Vagina (tissue), 2 donors: ENCODE results near the gene FAM181A. TPM values are rescaled to one million over a fixed set of nuclear protein-coding genes. Genes with fewer than 3 reads are reported as not detected.

Source experiments
- DNase-seq, 2 donors: peaks; one replicate each; pipeline ENCODE4 v3.0.0-alpha.2; 2017; ENCODE audit errors: extremely low spot score in 2 of 2
- H3K27ac ChIP-seq: fragments of 200-600 bp; sonication (generic); one replicate; pipeline ENCODE4 v1.5.1; 2019
- H3K27me3 ChIP-seq: fragments of 200-600 bp; sonication (generic); one replicate; pipeline ENCODE4 v1.5.1; 2019
- H3K36me3 ChIP-seq, 2 donors: fragments of 200-600 bp; sonication (generic); one replicate each; pipeline ENCODE4 v1.5.1; 2017 to 2019
- H3K4me1 ChIP-seq: fragments of 200-600 bp; sonication (generic); one replicate; pipeline ENCODE4 v1.5.1; 2019
- H3K4me3 ChIP-seq, 2 donors: fragments of 200-600 bp; sonication (generic); 1 replicate in 1 of 2; 2 replicates in 1 of 2; pipeline ENCODE4 v1.5.1; 2016 to 2019
- H3K9me3 ChIP-seq: fragments of 200-600 bp; sonication (generic); one replicate; pipeline ENCODE4 v1.5.1; 2019
- POLR2A ChIP-seq, 2 donors: fragments of 450-650 bp; IDR thresholded peaks; one replicate each; pipeline ENCODE4 v1.6.1; 2017; ENCODE audit warnings: antibody characterized with exemption in 2 of 2, mild to moderate bottlenecking in 2 of 2, moderate library complexity in 2 of 2
- POLR2AphosphoS5 ChIP-seq, 2 donors: sonication (generic); formaldehyde crosslinking; IDR thresholded peaks; one replicate each; pipeline ENCODE4 v1.9.0; 2017; ENCODE audit warnings: antibody characterized with exemption in 2 of 2, mild to moderate bottlenecking in 2 of 2, low read depth in 1 of 2; ENCODE audit not compliant: insufficient read depth in 1 of 2
- intact Hi-C: fragments of 100-400 bp; cut with DNase I; formaldehyde crosslinking; loops from one replicate; pipeline ENCODE4 v1.15.1; 2023
- total RNA-seq: library from RNA; depleted of rRNA; stranded (reverse); fragments of >200 nt; gene quantifications from one replicate; pipeline ENCODE4 v1.2.3, GENCODE V29; 2016
- TF ChIP-seq, protein P1 (sequence below), 3 experiments: fragments of 450-650 bp in 2 of 3; fragments of 200-600 bp in 1 of 3; sonication (generic) in 1 of 3; IDR thresholded peaks; one replicate each; pipeline ENCODE4 v1.5.1; 2017 to 2019; ENCODE audit warnings: antibody characterized with exemption in 3 of 3, mild to moderate bottlenecking in 2 of 3, moderate library complexity in 2 of 3

FAM181A gene
- total RNA-seq, 1 donor from 2014 or later = not detected

DNA sequence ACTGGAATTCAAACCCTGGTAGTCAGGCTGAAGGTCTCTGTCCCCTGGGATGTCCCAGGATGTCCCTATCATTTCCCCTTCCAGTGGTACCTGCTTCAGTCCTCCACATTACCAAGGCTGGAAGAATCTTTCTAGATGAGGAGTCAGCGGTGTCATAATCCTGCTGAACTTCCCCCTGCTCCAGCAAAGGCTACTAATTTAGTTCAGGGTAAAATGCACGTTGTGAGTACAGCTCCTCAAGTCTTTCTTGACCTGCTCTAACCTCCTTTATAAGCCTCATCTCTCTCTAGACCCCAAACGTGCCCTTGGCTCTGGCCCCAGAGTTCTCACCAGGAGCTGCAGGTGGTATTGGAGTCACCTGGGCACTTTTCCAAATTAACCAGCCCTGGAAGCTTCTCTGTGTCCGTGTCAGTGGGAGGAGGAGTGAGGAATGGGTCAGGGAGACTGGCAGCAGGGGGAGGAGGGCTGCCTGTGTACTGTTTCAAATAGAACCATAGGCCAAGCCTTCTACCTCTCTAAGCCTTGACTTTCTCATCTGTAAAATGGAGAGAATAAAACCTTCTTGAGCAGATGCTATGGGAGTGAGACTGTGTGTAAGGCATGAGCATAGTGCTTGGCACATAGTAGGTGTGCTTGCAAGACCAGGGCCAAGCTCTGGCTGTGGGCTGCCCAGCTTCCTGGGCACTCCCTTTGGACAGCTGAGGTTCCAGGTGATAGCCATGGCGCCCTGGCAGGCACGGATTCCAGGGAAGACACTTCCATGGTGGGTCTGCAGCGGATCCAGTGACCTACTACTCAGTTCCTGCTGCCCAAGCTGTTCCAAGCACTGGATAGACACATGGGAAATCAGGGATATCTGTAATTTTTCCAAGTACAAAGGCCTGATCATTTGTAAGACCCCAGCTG lies 24.7 kb downstream of the FAM181A start:
- Histone ChIP-seq H3K27ac (no peak overlapping the region), H3K36me3 (no peaks in the 10 kb centered on the region), H3K9me3 (no peaks in the 10 kb centered on the region), H3K4me3 (no peak overlapping the region), H3K27me3 (no peaks in the 10 kb centered on the region), H3K4me1 (no peaks in the 10 kb centered on the region)
- DNase-seq = no peak
- intact Hi-C loops = no loop called here
- TF ChIP-seq, protein P1, sequence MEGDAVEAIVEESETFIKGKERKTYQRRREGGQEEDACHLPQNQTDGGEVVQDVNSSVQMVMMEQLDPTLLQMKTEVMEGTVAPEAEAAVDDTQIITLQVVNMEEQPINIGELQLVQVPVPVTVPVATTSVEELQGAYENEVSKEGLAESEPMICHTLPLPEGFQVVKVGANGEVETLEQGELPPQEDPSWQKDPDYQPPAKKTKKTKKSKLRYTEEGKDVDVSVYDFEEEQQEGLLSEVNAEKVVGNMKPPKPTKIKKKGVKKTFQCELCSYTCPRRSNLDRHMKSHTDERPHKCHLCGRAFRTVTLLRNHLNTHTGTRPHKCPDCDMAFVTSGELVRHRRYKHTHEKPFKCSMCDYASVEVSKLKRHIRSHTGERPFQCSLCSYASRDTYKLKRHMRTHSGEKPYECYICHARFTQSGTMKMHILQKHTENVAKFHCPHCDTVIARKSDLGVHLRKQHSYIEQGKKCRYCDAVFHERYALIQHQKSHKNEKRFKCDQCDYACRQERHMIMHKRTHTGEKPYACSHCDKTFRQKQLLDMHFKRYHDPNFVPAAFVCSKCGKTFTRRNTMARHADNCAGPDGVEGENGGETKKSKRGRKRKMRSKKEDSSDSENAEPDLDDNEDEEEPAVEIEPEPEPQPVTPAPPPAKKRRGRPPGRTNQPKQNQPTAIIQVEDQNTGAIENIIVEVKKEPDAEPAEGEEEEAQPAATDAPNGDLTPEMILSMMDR (IDR thresholded peaks at IDR 0.05) = no peak
- no peak for TF ChIP-seq POLR2A (IDR thresholded peaks at IDR 0.05)
- no peak for TF ChIP-seq POLR2AphosphoS5 (IDR thresholded peaks at IDR 0.05; ENCODE audit: insufficient read depth in 1 of 2, low read depth in 1 of 2)

DNA sequence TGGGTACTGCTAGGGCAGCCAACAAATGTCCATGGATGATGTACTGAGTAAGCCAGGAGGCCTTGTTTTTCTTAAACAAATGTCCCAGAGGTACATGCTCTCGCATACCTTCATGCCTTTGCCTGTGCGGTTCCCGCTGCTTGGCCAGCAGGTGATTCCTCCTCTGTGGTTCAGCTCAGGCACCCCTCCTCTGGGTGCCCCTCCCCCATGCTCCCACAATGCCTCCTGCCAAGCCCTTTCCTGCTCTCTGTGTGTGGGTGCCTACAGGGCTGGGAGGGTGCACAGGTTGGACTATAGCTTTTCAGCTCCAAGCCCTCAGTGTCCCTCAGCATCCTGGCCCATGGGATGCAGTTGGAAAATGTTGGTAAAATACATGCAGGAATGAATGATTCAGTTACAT lies 25.7 kb downstream of the FAM181A start:
- DNase-seq = no peak
- Histone ChIP-seq H3K36me3 (no peaks in the 10 kb centered on the region), H3K9me3 (no peaks in the 10 kb centered on the region), H3K27me3 (no peaks in the 10 kb centered on the region), H3K27ac (no peak overlapping the region), H3K4me3 (no peak overlapping the region), H3K4me1 (no peaks in the 10 kb centered on the region)
- intact Hi-C loops = no loop called here
- no peak for TF ChIP-seq POLR2A (IDR thresholded peaks at IDR 0.05)

DNA sequence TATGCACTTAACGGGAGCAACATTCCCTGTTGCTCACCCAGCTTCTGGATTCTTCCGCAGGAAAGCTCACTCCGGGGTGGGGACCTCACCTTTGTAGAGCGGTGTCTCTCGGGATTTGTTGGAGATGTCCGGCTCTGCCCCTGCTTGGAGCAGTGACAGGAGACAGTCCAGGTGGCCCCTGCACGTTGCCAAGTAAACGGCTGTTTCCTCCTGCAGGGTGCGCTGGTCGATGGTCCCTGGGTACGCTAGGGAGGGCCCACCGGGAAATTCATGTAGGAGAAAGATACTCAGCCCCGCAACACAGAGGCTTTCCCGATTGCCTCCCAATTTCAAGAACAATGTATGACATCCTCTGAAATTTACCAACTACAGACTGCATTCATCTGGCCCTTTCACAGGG lies 26.1 kb downstream of the FAM181A start:
- DNase-seq = no peak
- TF ChIP-seq POLR2AphosphoS5 (IDR thresholded peaks at IDR 0.05; ENCODE audit: insufficient read depth in 1 of 2, low read depth in 1 of 2) = no peak
- TF ChIP-seq POLR2A (IDR thresholded peaks at IDR 0.05) = no peak
- TF ChIP-seq, protein P1 (IDR thresholded peaks at IDR 0.05) = no peak
- no peak overlapping the region for H3K27ac ChIP-seq
- no peaks in the 10 kb centered on the region for H3K27me3 ChIP-seq
- H3K4me1 ChIP-seq = no peaks in the 10 kb centered on the region
- H3K9me3 ChIP-seq = no peaks in the 10 kb centered on the region
- no peak overlapping the region for H3K4me3 ChIP-seq
- intact Hi-C loops = no loop called here
- H3K36me3 ChIP-seq = no peaks in the 10 kb centered on the region

DNA sequence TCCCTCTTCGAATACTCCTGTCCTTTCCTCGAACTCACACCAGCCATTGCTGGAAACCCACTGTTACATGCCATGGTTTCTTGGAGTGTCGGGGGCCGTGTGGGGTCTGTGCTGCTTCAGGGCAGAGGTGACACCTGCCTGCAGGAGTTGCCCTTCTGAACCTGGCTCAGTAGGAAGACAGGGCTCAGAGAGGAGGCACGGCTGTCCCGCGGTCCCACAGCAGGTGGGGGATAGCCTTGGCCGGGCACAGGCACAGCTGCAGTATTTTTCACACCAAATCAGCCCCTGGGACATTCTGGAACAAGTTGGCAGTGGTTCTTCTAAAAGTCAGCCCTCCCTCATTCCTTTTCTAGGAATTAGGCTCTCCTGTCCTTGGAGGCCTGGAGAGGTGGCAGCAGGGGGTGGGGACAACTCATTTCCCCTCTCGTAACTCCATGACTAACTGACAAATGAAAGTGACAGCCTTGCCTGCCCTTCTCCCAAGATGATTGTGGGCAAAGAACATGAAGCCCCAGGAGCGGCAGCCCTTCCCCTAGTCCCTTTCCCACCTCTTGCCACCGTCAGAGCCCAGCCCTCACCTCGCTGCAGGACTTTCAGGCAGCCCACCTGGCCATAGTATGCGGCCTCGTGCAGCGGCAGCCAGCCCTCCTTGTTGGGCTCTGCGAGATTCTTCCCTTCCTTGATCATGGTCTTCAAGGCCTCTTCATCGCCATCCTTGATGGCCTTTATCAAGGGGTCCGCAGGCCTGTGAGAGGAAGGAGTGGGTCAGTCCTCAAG lies 26.8 kb downstream of the FAM181A start:
- DNase-seq = no peak
- Histone ChIP-seq H3K9me3 (no peaks in the 10 kb centered on the region), H3K4me1 (peaks cover 5% of the 10 kb centered on the region), H3K27ac (no peak overlapping the region), H3K36me3 (no peaks in the 10 kb centered on the region), H3K27me3 (no peaks in the 10 kb centered on the region), H3K4me3 (no peak overlapping the region)
- intact Hi-C loops = no loop called here
- TF ChIP-seq POLR2AphosphoS5 (IDR thresholded peaks at IDR 0.05; ENCODE audit: insufficient read depth in 1 of 2, low read depth in 1 of 2) = no peak
- TF ChIP-seq POLR2A (IDR thresholded peaks at IDR 0.05) = no peak
- TF ChIP-seq, protein P1 (IDR thresholded peaks at IDR 0.05) = no peak

DNA sequence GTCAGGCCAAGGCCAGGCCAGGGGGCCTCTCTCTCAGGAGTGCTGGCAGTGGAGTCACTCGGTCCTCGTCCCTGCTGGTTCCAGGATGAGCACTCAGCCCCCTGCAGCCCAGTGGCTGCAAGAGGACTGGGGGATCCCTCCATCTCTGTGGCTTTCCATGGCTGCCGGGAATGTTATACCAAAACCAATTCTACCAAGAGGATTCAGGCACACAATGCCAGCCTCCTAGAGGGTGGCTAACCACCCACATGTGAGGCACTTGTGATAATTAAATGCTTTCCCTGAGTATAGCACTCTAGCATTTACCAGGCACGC lies 27.3 kb downstream of the FAM181A start:
- Histone ChIP-seq H3K27me3 (no peaks in the 10 kb centered on the region), H3K36me3 (no peaks in the 10 kb centered on the region), H3K4me1 (peaks cover 10% of the 10 kb centered on the region), H3K27ac (no peak overlapping the region), H3K4me3 (no peak overlapping the region), H3K9me3 (no peaks in the 10 kb centered on the region)
- DNase-seq = no peak
- intact Hi-C loops = no loop called here
- TF ChIP-seq, protein P1 (IDR thresholded peaks at IDR 0.05) = no peak
- TF ChIP-seq POLR2A (IDR thresholded peaks at IDR 0.05) (no peak), POLR2AphosphoS5 (IDR thresholded peaks at IDR 0.05; ENCODE audit: insufficient read depth in 1 of 2, low read depth in 1 of 2) (no peak)
